GM10266 (cell line): ENCODE results near the gene PAX9.

ENCODE experiments used
- DNase-seq: peaks from one replicate; pipeline ENCODE4 v3.0.0; 2012; ENCODE audit errors: extremely low spot score
- TF ChIP-seq, protein P1 (sequence below): IDR thresholded peaks from 2 replicates; pipeline ENCODE4 v1.5.1; 2012; ENCODE audit warnings: mild to moderate bottlenecking, low read depth; ENCODE audit not compliant: control insufficient read depth, insufficient read depth; ENCODE audit errors: missing control alignments

Gene PAX9

DNA sequence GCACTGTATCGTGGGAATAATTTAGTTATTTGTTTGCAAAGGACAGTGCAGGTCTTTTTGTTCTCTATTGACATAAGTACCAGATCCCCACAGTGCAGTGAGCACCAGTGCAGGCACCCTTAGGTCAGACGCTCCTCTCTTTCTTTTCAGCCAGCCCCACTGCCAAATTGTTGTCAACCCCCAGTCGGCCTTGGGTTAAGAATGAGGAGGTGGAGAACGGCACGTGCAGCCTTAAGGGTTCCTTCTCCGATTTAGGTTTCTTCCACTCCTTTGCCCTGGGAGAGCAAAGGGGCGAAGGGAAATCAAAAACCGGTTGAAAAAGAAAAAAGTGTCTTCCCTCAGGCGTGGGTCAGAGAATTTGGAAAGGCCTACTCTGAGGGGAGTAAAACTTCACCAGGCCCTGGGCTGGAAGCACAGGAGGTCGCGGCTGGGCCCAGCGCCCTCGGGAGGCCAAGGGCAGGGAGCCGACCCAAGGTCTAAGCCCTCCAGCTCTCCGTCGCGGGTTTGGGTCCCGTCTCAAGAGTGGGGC, 4.3 kb downstream of the PAX9 start:
- DNase-seq = no peak
- TF ChIP-seq, protein P1, sequence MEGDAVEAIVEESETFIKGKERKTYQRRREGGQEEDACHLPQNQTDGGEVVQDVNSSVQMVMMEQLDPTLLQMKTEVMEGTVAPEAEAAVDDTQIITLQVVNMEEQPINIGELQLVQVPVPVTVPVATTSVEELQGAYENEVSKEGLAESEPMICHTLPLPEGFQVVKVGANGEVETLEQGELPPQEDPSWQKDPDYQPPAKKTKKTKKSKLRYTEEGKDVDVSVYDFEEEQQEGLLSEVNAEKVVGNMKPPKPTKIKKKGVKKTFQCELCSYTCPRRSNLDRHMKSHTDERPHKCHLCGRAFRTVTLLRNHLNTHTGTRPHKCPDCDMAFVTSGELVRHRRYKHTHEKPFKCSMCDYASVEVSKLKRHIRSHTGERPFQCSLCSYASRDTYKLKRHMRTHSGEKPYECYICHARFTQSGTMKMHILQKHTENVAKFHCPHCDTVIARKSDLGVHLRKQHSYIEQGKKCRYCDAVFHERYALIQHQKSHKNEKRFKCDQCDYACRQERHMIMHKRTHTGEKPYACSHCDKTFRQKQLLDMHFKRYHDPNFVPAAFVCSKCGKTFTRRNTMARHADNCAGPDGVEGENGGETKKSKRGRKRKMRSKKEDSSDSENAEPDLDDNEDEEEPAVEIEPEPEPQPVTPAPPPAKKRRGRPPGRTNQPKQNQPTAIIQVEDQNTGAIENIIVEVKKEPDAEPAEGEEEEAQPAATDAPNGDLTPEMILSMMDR = no peak

DNA sequence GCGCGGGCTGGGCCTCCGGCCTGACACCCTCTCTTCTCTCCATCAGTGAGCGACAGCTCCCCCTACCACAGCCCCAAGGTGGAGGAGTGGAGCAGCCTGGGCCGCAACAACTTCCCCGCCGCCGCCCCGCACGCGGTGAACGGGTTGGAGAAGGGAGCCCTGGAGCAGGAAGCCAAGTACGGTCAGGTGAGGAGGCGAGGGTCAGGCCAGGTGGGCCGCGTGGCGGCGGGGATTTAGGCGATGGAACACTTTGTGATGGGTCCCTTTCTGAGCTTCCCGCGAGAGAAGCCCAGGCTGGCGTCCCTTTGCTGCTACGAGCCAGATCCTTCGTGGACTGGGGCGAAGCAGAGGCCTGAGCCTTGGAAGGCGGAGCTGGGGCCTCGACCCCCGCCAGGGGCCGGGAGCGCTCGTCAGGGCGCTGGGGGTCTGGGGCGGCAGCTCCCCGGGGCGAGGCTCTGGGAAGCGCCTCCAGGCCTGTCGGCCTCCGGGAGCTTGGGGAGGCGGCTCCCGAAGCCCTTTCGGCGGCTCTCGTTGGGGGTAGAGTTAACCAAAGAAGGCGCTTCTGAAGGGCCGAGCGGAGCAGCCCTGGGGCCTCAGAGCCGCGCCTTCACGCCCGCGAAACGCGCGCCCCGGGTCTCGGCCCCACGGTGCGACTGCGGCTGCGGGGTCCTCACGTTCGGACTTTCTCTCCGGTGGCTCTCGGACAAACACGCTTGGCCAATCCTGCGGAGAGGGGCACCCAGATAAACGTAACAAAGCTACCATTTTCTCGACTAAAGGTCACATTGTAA, 5.0 kb downstream of the PAX9 start:
- TF ChIP-seq, protein P1 = no peak
- DNase-seq = no peak

DNA sequence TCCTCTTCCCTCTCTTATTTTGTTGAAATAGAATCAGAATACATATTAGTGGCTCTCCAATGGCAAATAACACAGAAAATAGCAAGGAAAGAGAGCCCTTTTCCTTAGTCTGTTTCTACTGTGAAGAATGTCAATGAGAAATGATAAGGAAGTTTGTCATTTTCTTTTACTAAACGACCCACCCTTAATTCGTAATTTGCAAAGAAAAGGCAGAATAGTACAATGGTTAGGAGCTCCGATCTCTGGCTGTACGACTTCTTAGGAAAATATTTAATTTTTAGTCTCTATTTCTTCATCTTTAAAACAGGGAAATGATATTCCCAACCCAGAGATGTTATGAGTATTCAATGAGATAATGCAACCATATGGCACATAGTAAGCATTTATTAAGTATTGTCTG, 6.0 kb downstream of the PAX9 start:
- DNase-seq = no peak
- TF ChIP-seq, protein P1 = no peak

DNA sequence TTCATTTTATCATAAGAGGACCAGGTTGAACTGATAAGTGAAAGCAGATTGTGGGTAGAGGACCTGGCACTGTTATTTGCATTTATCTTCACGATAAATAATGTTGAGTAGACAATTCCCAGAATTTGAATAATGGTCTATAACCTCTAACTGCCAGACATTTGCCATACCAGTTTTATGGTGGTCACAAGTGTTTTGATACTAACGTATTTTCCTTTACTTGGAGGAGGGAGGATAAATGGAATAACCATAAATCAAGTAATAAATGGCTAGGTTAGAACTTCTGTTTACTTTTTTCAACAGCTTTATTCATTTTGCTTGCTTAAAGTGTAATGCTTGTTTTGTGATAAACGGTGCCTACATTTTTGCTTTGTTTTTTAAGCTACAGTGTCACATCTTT, 9.5 kb downstream of the PAX9 start:
- TF ChIP-seq, protein P1 = no peak
- DNase-seq = no peak

DNA sequence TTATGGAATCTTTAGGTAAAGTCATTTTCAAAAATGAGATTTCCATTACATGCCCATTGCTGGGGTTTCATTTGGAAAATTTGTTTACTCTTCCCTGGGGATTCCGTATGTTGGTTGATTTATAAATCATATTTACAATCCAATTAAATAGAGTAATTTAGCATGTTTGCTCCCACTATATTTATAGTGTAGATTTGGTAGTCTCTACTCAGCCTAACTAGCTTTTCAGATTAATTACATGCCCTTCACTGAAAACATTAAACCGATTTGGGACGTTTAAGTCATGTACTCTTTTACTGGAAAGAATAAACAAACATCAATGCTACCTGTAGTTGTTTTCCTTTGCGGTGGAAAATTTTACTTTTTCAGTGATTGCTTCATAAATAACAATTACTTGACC, 10.4 kb downstream of the PAX9 start:
- TF ChIP-seq, protein P1 = no peak
- DNase-seq = no peak

DNA sequence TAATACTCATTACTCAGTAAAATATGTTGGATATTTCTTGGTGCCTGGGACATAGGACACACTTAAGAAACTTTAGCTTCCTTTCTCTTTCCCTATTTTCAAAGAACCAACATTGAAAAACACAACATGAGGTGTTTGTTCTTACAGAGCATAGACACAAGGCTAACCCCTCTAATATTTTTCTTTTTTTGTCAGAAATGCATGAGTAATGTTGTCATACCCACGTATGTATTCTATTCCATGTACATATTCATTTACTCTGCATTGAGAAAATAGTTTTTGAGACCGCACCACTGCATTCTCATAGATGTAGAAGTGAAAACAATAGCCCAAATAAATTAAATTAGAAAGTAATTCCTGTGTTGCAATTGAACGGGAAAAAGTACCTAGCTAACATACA, 13.0 kb downstream of the PAX9 start:
- TF ChIP-seq, protein P1 = no peak
- no peak for DNase-seq

DNA sequence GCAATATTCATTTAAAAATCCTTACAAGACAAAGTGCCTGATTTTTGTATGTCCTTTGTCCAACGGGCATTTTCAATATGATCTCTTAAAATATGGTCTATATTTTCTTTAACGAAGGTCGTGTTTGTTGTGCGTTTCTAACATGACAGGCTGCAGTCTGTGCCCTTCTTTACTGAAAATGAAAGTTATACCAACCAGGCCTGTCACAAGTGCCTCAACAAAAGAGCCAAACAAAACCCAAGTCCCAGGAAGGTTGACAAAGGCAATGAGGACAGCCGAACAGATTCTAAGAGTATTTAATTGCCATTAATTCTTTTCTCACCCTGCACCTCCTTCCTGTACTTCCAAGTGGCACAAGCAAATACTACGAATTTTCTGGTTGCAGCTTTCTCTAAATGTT, 13.9 kb downstream of the PAX9 start:
- DNase-seq = no peak
- TF ChIP-seq, protein P1 = no peak
